Osteocyte (in vitro differentiated cells): ENCODE data around the gene TMEM108. TPM values are rescaled to one million over a fixed set of nuclear protein-coding genes. Genes with fewer than 3 reads are reported as not detected.

Source experiments
- DNase-seq: peaks from one replicate; pipeline ENCODE4 v3.0.0; 2021; ENCODE audit warnings: mixed read lengths; ENCODE audit not compliant: unreplicated experiment; ENCODE audit errors: extremely low spot score
- H3K27ac Mint-ChIP-seq: one replicate; pipeline ENCODE4 v1.8.0; 2021; ENCODE audit warnings: mild to moderate bottlenecking, mixed read lengths; ENCODE audit not compliant: unreplicated experiment
- H3K27me3 Mint-ChIP-seq: one replicate; pipeline ENCODE4 v1.8.0; 2021; ENCODE audit warnings: mixed read lengths; ENCODE audit not compliant: unreplicated experiment
- H3K36me3 Mint-ChIP-seq: one replicate; pipeline ENCODE4 v1.8.0; 2021; ENCODE audit warnings: mixed read lengths; ENCODE audit not compliant: unreplicated experiment
- H3K4me1 Mint-ChIP-seq: one replicate; pipeline ENCODE4 v1.8.0; 2021; ENCODE audit warnings: mixed read lengths; ENCODE audit not compliant: unreplicated experiment
- H3K4me3 Mint-ChIP-seq: one replicate; pipeline ENCODE4 v1.8.0; 2021; ENCODE audit warnings: mild to moderate bottlenecking, moderate library complexity, mixed read lengths; ENCODE audit not compliant: unreplicated experiment
- H3K9me3 Mint-ChIP-seq: one replicate; pipeline ENCODE4 v1.8.0; 2021; ENCODE audit warnings: mixed read lengths; ENCODE audit not compliant: unreplicated experiment
- total RNA-seq: library from RNA; stranded (reverse); gene quantifications from 2 replicates; pipeline ENCODE4 v1.2.1, GENCODE V29; 2021
- TF ChIP-seq, protein P1 (sequence below): fragments of 200-600 bp; sonication (generic); IDR thresholded peaks from 2 replicates; pipeline ENCODE4 v1.5.0; 2021; ENCODE audit warnings: antibody characterized with exemption, mild to moderate bottlenecking, moderate library complexity

The TMEM108 gene
- total RNA-seq, 1 donor from 2014 or later: 3.7 TPM

DNA sequence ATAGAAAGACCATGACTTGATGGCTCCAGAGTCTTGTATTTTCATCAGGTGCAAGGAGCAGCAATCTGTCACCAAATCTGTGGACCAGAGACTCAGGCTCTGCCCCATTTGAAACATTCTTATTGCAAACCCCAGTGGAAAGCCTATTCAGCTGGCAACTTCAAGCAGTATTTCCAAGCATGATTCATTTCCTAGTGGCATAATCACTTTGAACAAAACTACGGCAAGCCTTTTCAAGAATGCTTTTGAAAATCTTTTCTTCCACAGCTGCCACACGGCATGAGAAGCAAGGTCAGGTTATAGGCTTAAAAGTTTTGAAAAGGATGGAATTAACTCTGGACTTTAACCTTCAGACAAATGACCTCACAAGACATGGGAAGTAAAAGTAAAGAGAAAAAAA lies 239.6 kb downstream of the TMEM108 start:
- TF ChIP-seq, protein P1, sequence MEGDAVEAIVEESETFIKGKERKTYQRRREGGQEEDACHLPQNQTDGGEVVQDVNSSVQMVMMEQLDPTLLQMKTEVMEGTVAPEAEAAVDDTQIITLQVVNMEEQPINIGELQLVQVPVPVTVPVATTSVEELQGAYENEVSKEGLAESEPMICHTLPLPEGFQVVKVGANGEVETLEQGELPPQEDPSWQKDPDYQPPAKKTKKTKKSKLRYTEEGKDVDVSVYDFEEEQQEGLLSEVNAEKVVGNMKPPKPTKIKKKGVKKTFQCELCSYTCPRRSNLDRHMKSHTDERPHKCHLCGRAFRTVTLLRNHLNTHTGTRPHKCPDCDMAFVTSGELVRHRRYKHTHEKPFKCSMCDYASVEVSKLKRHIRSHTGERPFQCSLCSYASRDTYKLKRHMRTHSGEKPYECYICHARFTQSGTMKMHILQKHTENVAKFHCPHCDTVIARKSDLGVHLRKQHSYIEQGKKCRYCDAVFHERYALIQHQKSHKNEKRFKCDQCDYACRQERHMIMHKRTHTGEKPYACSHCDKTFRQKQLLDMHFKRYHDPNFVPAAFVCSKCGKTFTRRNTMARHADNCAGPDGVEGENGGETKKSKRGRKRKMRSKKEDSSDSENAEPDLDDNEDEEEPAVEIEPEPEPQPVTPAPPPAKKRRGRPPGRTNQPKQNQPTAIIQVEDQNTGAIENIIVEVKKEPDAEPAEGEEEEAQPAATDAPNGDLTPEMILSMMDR: no peak

DNA sequence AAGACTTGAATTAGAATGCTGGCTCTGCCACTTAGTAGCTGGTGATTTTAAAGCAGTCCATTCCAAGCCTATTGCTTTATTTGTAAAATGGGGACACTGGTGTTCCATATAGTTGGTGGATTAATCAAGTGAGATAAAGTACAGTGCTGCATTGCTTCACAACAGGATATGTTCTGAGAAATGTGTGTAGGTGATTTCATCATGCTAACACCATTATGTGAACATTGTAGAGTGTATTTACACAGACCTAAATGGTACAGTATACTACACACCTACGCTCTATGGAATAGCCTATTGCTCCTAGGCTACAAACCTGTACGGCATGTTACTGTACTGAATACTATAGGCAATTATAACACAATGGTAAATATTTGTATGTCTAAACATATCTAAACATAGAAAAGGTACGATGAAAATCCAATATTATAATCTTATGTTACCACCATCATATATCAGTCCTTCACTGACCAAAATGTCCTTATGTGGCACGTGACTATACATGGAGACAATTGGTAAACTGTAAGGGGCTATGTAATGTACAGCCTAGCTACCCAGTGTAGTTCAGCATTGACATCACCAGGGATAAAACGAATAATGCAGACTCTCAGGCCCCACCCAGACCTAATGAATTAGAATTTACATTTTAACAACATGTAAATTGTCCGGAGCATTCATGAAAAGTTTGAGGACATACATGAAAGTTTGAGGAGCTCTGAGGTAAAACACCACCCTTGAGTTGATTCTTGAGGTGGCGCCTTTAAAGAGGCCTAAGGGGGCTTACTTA lies 240.3 kb downstream of the TMEM108 start:
- Mint-ChIP-seq H3K27me3 (no peaks in the 10 kb centered on the region), H3K9me3 (no peaks in the 10 kb centered on the region), H3K27ac (no peak overlapping the region), H3K4me1 (no peaks in the 10 kb centered on the region), H3K4me3 (no peak overlapping the region), H3K36me3 (no peaks in the 10 kb centered on the region)
- TF ChIP-seq, protein P1: no peak
- no peak for DNase-seq

More for the DNA sequence above, 239.6 kb downstream of the TMEM108 start:
- Mint-ChIP-seq H3K27me3 (no peaks in the 10 kb centered on the region), H3K4me1 (no peaks in the 10 kb centered on the region), H3K36me3 (no peaks in the 10 kb centered on the region), H3K27ac (no peak overlapping the region), H3K9me3 (no peaks in the 10 kb centered on the region), H3K4me3 (no peak overlapping the region)
- DNase-seq: no peak

DNA sequence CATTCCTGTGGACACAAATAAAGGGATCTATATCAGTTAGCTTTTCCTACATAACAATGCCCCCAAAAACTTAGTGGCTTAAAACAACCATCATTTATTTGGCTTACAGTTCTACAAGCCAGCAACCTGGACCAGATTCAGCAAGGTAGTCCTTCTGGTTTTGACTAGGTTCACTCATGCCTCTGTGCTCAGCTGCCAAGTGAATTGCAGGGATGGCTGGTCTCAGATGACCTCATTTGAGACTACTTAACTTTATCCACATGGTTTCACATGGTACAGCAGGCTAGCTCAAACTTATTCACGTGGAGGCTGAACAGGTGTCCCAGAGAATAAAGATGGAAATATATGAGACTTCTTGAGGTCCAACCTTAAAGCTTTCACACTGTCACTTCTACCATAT lies 242.4 kb downstream of the TMEM108 start:
- no peak for DNase-seq
- Mint-ChIP-seq H3K27ac (no peak overlapping the region), H3K4me3 (no peak overlapping the region), H3K9me3 (no peaks in the 10 kb centered on the region), H3K27me3 (no peaks in the 10 kb centered on the region), H3K4me1 (no peaks in the 10 kb centered on the region), H3K36me3 (no peaks in the 10 kb centered on the region)
- TF ChIP-seq, protein P1: no peak

DNA sequence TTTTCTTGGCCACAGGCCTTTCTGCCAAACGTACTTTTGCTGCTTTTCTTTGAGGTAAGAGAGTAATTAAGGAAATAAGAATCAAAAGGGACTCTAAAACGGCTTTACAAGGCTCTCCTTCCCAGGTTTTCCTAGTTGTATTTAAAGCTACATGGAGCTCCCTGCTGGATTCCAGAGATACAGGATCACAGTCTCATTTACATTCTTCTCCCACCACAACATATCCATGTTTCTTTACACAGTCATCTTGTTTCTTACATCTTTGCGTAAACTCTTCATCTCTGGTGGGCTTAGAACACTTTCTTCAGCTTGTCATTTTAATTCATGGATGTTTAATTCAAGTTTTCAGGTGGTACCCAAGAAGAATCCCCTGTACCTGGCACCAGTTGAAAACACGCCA lies 244.0 kb downstream of the TMEM108 start:
- Mint-ChIP-seq H3K27me3 (no peaks in the 10 kb centered on the region), H3K4me3 (no peak overlapping the region), H3K9me3 (no peaks in the 10 kb centered on the region), H3K27ac (no peak overlapping the region), H3K36me3 (no peaks in the 10 kb centered on the region), H3K4me1 (no peaks in the 10 kb centered on the region)
- no peak for DNase-seq
- TF ChIP-seq, protein P1: no peak

DNA sequence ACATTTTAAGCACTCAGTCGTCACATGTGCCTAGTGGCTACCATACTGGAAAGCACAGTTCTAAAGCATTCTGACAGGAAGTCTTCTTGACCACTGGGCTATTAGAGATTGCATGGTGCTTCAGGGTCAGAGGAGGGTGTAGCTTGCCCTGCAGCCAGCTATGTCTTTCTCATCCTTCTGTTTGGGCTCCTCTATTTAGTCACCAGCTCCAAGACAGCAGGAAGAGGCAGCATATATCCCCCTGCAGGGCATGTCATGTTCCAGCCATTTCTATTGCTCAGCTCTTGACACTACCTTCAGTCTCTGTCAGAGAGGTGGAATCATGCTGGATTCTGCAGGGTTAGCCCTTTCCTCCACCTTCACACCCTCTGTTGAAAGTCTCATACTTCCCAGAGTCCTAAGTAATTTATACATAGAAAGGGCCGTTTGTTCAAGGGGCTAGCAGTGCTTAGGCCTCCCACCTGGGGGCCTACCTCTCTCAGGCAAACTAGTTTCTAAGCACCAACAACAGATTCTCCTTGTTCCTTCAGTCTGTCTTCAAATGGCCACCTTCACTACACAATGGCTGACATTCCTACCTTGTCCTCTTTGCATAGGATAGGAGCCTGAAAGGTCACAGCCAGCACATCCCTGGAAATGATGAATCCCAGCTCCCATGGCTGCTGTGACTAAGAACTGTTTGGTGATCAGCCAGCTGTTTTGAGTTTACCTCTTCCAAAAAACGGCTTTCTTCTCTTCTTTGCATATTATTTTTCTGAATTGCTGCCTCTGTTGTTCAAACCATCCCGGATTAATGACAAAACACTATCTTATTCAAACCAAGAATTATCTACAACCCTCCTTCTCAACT lies 246.0 kb downstream of the TMEM108 start:
- TF ChIP-seq, protein P1: no peak
- Mint-ChIP-seq H3K27me3 (no peaks in the 10 kb centered on the region), H3K27ac (no peak overlapping the region), H3K9me3 (no peaks in the 10 kb centered on the region), H3K4me3 (no peak overlapping the region), H3K36me3 (no peaks in the 10 kb centered on the region), H3K4me1 (no peaks in the 10 kb centered on the region)
- no peak for DNase-seq
